DMS 273 (cell line): Measurements from ENCODE around the gene EXOC2.

Source experiments
- DNase-seq: peaks from one replicate; lab custom pipeline; 2025; ENCODE audit not compliant: unreplicated experiment; lab: John Stamatoyannopoulos, UW

The EXOC2 gene

DNA sequence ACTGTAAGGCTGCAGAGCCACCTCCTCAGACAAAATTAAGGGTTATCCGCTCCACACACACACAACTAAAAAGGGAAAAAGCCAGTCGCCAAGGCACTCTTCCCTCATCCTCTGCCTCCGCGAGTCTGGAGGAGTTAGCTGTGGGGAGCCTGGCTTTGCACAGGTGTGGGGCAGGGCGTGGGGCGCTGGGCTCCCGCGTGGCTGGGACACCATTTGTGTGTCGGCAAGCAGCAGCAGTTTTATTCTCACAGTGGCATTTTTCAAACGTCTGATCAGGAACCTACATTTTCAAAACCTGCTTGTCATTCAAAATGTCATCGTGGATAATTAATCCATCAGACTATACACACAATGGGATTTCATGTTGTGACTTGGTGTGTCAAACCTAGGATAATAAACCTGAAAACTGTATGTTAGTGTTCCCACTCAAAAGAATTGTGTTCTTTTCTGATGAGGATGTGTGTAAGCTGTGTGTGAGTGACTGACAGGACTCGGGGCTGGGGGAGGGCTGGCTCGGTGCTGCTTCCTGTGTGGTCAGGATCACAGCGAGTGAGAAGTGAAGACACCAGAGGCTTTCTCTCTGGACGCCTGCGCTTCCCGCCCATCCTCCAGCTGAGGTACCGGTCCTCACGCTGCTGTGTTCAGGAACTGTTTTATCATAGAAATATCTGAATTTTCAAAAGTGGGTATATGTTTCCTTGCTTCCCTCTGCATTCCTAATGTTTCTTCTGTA, 218.3 kb downstream of the EXOC2 start:
- DNase-seq, result no peak

GRCh38 chr6:473768-474452, 219.0 kb downstream of the EXOC2 start:
- DNase-seq, result no peak

GRCh38 chr6:473356-473755, 219.6 kb downstream of the EXOC2 start:
- no peak for DNase-seq

GRCh38 chr6:470901-471448, 222.0 kb downstream of the EXOC2 start:
- no peak for DNase-seq

- no peak for DNase-seq
Observed at GRCh38 chr6:470051-470900, 222.7 kb downstream of the EXOC2 start.

DNA sequence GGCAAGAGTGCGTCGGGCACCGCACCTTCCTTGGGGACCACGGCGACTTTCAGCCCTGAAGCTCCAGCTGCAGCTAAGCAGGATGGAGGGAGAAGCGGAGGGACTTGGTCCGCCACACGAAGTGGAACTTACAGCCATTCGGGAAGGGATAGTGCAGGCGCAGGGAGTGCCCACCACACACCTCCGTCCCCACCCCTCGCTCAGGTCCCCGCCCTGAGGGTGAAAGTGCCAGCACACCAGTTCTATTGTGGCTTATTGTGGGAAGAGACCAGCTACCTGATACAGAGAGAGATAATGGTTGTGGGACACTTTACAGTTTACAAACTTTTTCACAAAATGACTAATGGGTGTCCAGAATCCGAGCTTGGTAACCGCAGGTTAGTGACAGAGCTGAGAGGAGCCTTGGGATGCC, 225.3 kb downstream of the EXOC2 start:
- no peak for DNase-seq

- DNase-seq, result no peak
Observed at GRCh38 chr6:467111-467510, 225.8 kb downstream of the EXOC2 start.

DNA sequence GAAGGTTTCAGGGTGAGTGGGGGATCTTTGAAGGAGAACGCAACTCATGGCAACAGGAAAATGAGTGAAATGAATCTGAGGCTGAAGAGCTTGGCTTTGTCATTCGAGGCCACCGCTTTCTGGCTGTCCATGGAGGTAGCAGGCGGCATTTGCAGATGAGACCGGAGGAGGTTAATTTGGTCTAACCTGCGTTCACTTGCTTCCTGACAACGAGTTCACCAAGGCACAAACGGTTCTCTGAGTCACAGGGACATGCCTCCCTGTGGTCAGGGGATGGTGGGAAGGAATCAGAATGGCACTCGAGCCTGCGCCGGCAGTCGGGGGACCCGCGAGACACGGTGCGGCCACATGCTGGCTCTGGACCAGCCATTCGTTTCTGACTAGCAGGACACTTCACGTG, 226.4 kb downstream of the EXOC2 start:
- DNase-seq, result no peak

DNA sequence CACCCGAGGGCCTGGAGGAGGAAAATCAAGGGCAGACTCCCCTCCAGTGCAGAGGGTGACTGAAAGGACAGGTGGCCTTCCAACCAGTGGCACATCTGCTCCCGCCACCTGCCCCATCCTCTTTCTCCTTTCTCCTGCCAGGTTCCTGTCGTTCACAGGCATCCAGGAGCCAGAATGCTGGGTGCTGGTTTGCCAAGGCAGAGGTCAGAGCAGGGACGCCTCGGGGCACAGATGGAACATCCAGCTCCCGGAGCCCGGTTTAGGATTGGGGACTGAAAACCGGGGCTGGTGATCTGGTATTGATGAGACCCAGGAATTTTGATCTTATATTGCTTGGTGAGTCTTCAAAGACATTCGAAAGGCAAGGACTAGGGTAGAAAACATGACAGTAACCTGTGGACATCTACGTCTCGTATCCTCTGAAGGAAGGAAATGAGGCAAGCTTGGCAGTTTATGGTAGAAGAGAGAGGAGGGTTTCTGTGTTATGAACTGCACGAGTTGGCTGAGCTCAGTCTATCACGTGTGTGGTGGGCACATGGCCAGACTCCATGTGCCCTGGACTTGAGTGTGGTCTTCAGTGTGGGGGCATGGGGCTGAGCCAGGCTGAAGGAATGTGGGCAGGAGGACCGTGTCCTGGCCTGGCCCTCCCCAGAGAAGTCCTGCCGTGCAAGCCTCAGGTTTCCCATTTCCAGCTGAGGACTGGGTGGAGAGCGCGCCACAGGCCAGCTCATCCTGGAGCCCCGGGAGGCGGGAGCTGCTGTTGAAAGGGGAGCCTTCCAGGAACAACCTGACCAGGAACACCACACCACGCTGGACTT, 227.2 kb downstream of the EXOC2 start:
- peak; percentile 55 for DNase-seq

GRCh38 chr6:456887-457286, 236.1 kb downstream of the EXOC2 start:
- DNase-seq, result no peak

DNA sequence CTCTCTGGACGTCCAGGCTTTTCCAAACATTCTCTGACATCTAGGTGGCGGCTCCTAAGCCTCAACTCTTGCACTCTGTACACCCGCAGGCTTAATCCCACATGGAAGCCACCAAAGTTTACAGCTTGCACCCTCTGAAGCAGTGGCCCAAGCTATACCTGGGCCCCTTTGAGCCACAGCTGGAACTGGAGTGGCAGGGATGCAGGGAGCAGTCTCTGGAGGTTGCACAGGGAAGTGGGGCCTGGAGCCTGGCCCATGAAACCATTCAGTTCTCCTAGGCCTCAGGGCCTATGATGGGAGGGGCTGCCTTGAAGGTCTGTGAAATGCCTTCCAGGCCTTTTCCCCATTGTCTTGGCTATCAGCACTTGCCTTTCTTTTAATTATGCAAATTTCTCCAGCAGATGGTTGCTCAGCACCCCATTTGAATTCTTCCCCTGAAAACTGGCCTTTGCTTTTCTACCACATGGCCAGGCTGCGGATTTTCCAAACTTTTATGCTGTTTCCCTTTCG, 236.5 kb downstream of the EXOC2 start:
- DNase-seq, result no peak

DNA sequence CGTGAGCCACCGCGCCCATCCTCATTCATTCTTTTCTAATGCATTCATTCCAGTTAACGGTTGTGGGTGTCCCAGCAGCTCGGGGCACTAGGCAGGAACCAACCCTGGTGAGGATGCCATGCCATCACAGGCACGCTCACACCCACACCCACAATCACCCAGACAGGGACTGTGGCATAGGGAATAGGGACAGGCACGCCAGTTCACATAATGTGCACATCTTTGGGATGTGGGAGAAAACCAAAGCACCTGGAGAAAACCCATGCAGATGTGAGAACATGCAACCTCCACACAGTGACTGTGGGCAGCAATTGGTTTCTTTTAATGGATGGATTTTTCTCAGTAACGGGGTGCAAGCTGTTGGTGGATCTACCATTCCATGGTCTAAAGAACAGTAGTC, 237.1 kb downstream of the EXOC2 start:
- no peak for DNase-seq

- no peak for DNase-seq
Observed at GRCh38 chr6:455006-455585, 237.8 kb downstream of the EXOC2 start.

GRCh38 chr6:454148-454991, 238.6 kb downstream of the EXOC2 start:
- no peak for DNase-seq

GRCh38 chr6:453152-453551, 239.8 kb downstream of the EXOC2 start:
- peak; percentile 67 for DNase-seq

GRCh38 chr6:452301-453067, 240.5 kb downstream of the EXOC2 start:
- DNase-seq, result peak; percentile 35

DNA sequence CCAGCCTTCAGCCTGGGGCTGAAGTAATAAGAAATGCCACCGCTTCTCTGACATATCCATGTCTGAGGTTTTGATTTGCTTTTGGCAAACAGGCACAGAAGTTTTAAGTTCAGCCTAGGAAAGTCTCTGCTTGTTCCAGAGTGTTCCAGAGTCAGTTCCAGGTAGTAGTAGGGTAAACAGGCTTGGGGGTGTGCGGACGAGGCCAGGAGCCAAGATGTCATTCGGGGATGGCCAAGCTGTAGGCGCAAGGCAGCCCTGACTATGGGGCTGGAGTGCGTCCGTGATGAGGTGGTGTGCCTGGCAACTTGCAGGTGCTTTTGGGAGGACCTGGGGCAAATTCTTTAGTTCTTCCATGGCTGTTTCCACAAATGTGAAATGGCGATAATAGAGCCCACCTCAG, 241.1 kb downstream of the EXOC2 start:
- no peak for DNase-seq

DNA sequence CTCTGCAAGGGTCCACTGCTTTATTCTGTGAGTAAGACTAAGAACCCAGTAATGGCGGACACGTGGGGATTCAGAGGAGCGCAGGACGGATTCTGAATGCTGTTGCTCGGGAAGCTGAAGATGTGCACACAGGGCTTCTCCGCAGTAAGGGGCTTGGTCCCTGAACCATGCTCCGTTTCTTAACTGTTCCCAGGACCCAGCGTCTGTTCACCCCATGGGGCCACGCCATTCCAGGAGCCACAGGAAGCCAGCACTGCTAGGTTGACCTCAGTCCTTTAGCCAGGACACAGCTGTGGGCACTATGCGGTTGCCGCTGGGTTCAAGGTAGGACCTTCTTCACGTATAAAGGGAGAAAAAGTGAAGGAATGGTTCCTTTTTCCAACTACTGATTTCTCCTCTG, 241.6 kb downstream of the EXOC2 start:
- no peak for DNase-seq
